WERI-Rb-1 (cell line): Measurements from ENCODE around the gene RNU6-1.

Experiments
- DNase-seq: peaks from one replicate; pipeline ENCODE4 v3.0.0-alpha.2; 2020
- H3K27ac ChIP-seq: fragments of 250-450 bp; sonication (Bioruptor Pico); 2 replicates; pipeline ENCODE4 v1.5.1; 2020; ENCODE audit warnings: mild to moderate bottlenecking, moderate library complexity
- H3K27me3 ChIP-seq: fragments of 250-450 bp; sonication (Bioruptor Pico); 2 replicates; pipeline ENCODE4 v1.5.1; 2021; ENCODE audit warnings: mild to moderate bottlenecking, low read depth, moderate library complexity; ENCODE audit not compliant: insufficient read depth, severe bottlenecking
- H3K36me3 ChIP-seq: fragments of 250-450 bp; sonication (Bioruptor Pico); 2 replicates; pipeline ENCODE4 v1.5.1; 2020; ENCODE audit warnings: mild to moderate bottlenecking, moderate library complexity
- H3K4me3 ChIP-seq: 2 replicates; pipeline ENCODE4 v1.5.1; 2011; ENCODE audit warnings: low read depth, mild to moderate bottlenecking, control low read depth, low read length
- H3K9me3 ChIP-seq: fragments of 250-450 bp; sonication (Bioruptor Pico); 2 replicates; pipeline ENCODE4 v1.5.1; 2021; ENCODE audit warnings: mild to moderate bottlenecking, moderate library complexity; ENCODE audit not compliant: severe bottlenecking
- TF ChIP-seq, protein P1 (sequence below): IDR thresholded peaks from 2 replicates; pipeline ENCODE4 v1.5.1; 2011; ENCODE audit warnings: low read depth, mild to moderate bottlenecking, control low read depth, inconsistent platforms, low read length

Gene RNU6-1

DNA sequence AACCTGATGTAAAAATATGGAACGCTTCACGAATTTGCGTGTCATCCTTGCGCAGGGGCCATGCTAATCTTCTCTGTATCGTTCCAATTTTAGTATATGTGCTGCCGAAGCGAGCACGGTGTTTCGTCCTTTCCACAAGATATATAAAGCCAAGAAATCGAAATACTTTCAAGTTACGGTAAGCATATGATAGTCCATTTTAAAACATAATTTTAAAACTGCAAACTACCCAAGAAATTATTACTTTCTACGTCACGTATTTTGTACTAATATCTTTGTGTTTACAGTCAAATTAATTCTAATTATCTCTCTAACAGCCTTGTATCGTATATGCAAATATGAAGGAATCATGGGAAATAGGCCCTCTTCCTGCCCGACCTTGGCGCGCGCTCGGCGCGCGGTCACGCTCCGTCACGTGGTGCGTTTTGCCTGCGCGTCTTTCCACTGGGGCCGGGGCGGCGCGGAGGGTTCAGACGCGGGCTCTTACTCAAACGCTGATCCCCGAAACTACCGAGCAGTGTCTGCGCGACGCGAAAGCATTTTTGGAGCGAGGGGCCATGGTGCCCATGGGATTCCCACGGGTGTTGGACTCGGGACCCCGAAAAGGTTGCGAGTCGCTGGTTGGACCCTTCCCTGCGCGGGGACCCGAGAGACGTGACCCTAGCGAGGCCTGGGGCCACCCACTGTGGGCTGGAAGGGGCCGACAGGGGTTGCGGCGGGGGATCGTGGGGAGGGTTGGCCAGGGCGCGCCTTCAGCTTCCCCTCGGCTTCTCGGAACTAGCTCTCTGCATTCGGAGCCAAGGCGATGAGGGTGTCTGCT lies at the start of gene RNU6-1:
TSS of gene RNU6-1 (minus strand) at position 117 of the 820 bp plus-strand sequence.
- TF ChIP-seq, protein P1, sequence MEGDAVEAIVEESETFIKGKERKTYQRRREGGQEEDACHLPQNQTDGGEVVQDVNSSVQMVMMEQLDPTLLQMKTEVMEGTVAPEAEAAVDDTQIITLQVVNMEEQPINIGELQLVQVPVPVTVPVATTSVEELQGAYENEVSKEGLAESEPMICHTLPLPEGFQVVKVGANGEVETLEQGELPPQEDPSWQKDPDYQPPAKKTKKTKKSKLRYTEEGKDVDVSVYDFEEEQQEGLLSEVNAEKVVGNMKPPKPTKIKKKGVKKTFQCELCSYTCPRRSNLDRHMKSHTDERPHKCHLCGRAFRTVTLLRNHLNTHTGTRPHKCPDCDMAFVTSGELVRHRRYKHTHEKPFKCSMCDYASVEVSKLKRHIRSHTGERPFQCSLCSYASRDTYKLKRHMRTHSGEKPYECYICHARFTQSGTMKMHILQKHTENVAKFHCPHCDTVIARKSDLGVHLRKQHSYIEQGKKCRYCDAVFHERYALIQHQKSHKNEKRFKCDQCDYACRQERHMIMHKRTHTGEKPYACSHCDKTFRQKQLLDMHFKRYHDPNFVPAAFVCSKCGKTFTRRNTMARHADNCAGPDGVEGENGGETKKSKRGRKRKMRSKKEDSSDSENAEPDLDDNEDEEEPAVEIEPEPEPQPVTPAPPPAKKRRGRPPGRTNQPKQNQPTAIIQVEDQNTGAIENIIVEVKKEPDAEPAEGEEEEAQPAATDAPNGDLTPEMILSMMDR: no peak
- H3K27ac ChIP-seq: peak within 1 kb of the TSS; percentile 92

DNA sequence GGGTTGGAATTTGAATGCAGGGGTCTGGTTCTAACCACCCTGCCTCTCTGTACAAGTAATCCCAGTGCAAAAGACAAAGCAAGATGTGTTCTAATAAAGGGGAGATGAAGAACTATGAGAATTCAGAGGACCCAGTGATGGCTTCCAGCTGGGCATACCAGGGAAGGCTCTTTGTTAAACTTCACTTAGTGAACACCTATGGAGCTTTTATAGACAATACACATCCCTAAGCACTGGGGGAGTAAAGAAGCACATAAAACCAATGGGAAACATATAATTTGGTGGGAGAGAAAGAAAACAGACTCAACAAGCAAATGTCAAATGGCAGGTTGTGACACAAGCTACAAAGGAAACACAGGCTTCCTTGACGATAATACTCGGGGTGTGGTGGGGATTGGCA lies 47.9 kb upstream of the RNU6-1 start:
- no peak overlapping the region for H3K27ac ChIP-seq
- no peak for DNase-seq
- TF ChIP-seq, protein P1: no peak
- no peaks in the 10 kb centered on the region for H3K36me3 ChIP-seq
- no peaks in the 10 kb centered on the region for H3K27me3 ChIP-seq
- no peak overlapping the region for H3K4me3 ChIP-seq
- H3K9me3 ChIP-seq: no peaks in the 10 kb centered on the region

More for the DNA sequence above, at the start of gene RNU6-1:
- Histone ChIP-seq H3K9me3 (no peaks in the 10 kb centered on the region), H3K4me3 (peak within 1 kb of the TSS; percentile 95), H3K36me3 (no peaks in the 10 kb centered on the region), H3K27me3 (peaks cover 12% of the 10 kb centered on the region)
- DNase-seq: peak; percentile 94

DNA sequence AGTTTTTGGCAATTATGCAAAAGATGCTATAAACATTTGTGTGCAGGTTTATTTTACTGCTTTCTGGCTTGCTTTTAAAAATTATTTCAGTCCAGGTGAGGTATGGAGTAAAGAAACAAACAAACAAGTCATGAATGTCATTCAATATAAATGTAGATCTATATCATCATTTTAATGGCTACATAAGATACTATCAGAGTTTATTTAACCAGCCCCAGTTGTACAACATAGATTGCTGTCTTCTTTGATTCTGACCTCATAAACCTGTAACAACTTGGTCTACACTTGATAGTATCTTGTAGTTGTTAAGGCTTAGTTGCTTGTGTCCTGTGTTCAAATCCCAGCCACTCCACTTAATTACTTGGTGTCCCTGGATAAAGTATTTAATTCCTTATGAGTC lies 46.0 kb upstream of the RNU6-1 start:
- H3K27ac ChIP-seq: no peak overlapping the region
- no peak overlapping the region for H3K4me3 ChIP-seq
- no peaks in the 10 kb centered on the region for H3K27me3 ChIP-seq
- no peaks in the 10 kb centered on the region for H3K36me3 ChIP-seq
- no peak for DNase-seq
- TF ChIP-seq, protein P1: no peak
- H3K9me3 ChIP-seq: no peaks in the 10 kb centered on the region

DNA sequence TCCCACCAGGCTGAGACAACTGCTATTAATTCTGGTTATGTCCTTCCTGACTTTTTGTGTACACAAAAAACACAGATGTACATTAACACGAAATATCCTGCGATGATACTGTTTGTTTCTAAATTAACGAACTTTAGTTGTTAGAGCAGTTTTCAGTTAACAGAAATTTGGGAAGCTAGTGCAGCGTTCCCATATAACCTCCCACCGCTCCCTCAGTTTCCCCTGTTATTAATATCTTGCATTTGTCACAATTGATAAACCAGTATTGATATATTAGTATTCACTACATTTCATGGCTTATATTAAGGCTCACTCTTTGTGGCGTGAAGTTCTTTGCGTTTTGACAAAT lies 45.3 kb upstream of the RNU6-1 start:
- TF ChIP-seq, protein P1: no peak
- Histone ChIP-seq H3K36me3 (no peaks in the 10 kb centered on the region), H3K27ac (no peak overlapping the region), H3K4me3 (peak overlapping the region; percentile 24), H3K9me3 (no peaks in the 10 kb centered on the region), H3K27me3 (no peaks in the 10 kb centered on the region)
- no peak for DNase-seq

DNA sequence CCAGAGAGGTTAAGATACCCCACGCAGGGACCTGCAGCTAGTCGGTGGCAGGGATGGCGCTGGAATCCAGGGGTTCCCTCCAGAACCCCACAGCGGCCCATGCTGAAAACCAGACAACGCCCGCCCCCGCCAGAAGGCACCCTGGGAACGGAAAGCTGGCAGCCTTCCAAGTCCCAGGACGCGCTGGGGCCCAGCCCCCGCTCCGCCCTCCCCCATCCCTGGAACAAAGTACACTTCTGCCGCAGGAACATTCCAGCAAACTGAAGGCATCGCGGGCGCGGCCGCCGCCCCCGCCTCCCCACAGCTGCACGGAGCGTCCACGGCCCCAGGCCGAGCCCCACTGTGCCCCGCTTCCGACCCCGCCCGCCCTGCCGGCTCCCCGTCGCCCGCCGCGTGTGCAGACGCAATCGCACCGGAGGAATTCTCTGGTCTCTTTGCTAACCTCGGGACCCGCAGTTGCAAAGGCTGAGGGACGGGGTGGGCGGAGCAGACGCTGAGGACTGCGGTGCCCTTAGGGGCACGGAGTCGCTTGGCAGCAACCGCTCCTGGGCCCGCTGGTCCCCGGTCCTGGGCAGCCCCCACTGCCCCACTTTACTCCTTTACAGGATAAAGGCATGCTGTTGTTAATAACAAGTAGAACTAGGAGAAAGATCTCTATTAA lies 44.8 kb upstream of the RNU6-1 start:
- Histone ChIP-seq H3K27me3 (no peaks in the 10 kb centered on the region), H3K36me3 (no peaks in the 10 kb centered on the region), H3K4me3 (peak overlapping the region; percentile 24), H3K27ac (no peak overlapping the region), H3K9me3 (no peaks in the 10 kb centered on the region)
- TF ChIP-seq, protein P1: no peak
- DNase-seq: peak; percentile 44
